Myocyte (in vitro differentiated cells): ENCODE measurements around the gene SOX6. TPM values are rescaled to one million over a fixed set of nuclear protein-coding genes. Genes with fewer than 3 reads are reported as not detected.
"Not testable (repeated sequence)": the region's sequence is repeated elsewhere in the genome, so short reads cannot be mapped to it uniquely, and the experiment has no call there.

ENCODE experiments used
- DNase-seq: peaks from one replicate; pipeline ENCODE4 v3.0.0-alpha.2; 2012; ENCODE audit warnings: low read depth
- total RNA-seq: library from RNA; depleted of rRNA; stranded (reverse); fragments of >200 nt; gene quantifications from 2 replicates; pipeline ENCODE4 v1.2.3, GENCODE V29; 2014

Gene SOX6
- total RNA-seq, 1 donor from 2014 or later = 1.1 TPM

DNA sequence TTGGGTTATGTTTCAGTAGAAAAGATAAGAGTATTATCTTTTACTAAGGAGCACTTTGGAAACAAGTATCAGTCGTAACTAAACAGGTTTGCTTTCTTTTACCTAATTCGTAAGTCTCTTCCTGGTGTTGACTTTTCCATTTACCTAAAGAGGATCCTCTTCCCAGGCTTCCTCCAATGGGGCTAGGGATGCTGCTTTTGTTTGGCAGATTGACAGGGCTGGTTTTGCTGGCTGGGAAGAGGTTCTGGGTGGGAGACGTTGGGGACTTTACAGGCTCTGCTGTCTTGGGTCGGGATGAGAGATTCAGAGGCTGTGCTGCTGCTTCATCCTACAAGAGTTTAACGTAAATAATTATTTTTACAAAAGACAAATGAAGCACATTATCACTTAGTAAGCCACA lies 306.7 kb downstream of the SOX6 start:
- no peak for DNase-seq

- no peak for DNase-seq
Observed at GRCh38 chr11:16047073-16047472, 309.3 kb downstream of the SOX6 start.

DNA sequence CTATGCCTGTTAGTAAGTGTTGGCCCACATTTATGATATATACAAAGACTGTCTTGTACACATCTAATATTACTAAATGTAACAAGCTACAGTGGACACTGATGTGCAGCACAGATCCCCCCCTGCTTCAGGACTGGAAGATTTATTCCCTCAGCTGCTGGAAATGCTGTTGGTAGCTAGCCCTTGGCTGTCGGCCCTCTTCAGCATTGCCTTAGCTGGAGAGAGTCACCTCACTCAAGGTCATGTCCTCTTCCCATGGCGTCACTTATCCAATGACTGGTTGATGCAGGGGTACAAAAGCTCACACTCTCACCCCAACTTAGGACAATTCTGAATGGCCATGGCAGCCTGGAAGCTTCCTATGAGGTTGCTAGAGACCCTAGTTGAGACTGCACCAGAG lies 312.7 kb downstream of the SOX6 start:
- DNase-seq = no peak

DNA sequence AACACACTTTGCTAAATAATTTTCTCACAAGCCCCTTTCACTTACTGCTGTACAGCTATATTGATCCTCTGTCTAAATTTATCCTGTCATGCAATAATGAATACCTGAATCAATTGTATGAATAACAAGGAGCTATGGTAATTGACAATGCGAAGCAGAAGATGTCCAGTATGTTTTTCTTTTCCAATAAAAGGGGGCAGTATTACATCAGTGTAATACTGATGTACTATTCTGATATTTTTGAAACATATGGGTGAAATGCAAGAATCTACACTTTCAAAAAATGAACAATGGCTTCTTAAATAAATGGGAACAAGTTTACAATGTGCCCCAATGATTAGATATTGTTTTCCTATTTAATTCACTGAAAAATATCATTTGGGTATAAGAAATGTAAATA lies 315.1 kb downstream of the SOX6 start:
- no peak for DNase-seq

GRCh38 chr11:16040151-16040550 lies 316.2 kb downstream of the SOX6 start:
- DNase-seq = no peak

DNA sequence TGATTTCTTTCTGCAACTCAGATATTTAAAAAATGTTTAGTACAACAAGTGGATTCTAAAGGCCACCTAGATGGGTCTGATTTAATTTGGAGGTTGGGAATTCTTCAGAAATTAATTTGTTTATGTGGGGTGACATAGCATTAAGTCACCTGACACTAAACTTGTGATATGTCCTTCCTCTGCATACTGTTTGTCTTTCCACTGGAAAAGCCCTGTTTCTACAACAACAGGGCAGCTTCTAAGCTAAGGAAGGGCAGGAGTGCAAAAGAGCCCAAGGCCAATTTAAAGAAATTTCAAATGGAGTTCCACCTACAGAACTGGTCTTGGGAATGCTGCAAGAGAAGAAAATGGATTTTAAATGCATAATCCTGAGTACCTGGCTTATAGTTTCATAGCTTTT lies 319.2 kb downstream of the SOX6 start:
- DNase-seq = no peak

- no peak for DNase-seq
Observed at GRCh38 chr11:16036218-16036617, 320.1 kb downstream of the SOX6 start.

- no peak for DNase-seq
Observed at GRCh38 chr11:16034074-16034473, 322.3 kb downstream of the SOX6 start.

DNA sequence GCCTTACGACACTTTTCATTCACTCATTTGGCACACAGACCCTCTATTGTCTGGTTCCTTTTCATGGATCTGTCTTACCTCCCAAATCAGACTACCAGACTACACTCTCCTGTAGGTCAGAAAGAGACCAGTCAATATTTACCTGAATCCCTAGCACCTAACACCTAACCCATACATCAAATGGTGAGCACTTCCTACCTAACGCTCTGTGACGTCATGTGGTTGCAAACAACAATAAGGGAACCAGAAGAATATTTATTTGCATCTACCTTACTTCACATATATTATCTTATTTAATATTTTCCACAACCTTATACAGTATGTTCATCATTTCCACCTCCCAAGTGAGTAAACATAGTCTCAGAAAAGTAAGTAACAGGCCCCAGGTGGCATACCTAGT lies 323.4 kb downstream of the SOX6 start:
- DNase-seq = no peak

DNA sequence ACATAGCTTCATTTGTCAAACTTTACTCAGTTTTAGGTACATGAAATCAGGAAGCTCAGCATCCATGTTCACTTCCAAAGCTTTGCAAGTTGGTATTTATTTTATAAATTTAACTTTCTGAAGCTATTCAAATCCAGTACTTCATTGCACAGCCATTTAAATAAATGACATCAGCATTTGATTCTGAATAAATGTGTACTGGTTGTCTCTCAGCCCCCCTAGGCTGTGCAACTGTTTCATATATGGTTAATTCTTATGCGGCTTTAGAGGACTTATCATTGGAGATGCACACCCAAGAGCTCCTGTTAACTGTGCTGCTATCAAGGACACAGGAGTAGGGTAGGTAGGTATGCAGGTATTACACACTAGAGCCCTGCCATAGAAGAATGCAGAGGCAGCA lies 325.1 kb downstream of the SOX6 start:
- DNase-seq = no peak

- no peak for DNase-seq
Observed at GRCh38 chr11:16030664-16031063, 325.7 kb downstream of the SOX6 start.

GRCh38 chr11:16029151-16029550 lies 327.2 kb downstream of the SOX6 start:
- DNase-seq = not testable (repeated sequence)

DNA sequence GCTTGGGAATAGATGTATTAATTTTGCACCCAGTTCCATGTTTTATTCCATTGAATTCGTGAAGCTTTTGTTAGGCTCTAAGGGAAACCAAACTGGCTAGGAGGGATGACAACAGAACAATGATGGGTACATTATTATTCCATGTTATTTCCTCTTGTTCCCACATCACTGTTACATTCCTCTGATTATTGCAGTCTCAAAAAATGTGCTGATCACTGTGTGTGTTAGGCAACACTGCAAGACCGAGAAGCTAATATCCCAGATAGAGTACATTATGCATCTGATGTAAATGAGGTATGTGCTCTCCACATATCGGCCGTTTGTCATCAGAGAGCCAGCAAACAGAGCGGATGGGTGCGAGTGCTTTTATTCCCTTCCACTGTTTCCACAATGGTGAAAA lies 327.9 kb downstream of the SOX6 start:
- DNase-seq = no peak

- no peak for DNase-seq
Observed at GRCh38 chr11:16027621-16028020, 328.7 kb downstream of the SOX6 start.

- no peak for DNase-seq
Observed at GRCh38 chr11:16026849-16027248, 329.5 kb downstream of the SOX6 start.

- DNase-seq = no peak
Observed at GRCh38 chr11:16018931-16019330, 337.4 kb downstream of the SOX6 start.

DNA sequence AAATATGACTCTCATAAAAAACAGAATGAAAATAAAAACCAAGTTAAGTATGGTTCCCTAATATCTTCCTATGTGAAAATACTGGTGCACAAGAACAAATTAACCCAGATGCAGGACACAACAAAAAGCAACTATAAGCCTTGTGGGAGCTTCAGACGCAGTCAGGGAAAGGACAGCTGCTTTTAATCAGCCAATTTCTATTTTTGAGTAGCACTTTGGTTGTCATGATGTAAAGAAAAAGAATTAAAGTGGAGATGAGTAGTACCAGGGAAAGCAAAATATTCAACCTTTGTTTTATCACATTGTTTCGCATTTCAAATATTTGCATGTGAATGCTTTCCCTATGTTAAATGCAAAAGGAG lies 339.9 kb downstream of the SOX6 start:
- no peak for DNase-seq

- no peak for DNase-seq
Observed at GRCh38 chr11:16015741-16016467, 340.4 kb downstream of the SOX6 start.

GRCh38 chr11:16013649-16014275 lies 342.6 kb downstream of the SOX6 start:
- DNase-seq = no peak

- no peak for DNase-seq
Observed at GRCh38 chr11:16013242-16013641, 343.1 kb downstream of the SOX6 start.

- DNase-seq = peak; percentile 36
Observed at GRCh38 chr11:16012125-16012751, 344.1 kb downstream of the SOX6 start.

- peak; percentile 13 for DNase-seq
Observed at GRCh38 chr11:16011396-16011795, 344.9 kb downstream of the SOX6 start.

DNA sequence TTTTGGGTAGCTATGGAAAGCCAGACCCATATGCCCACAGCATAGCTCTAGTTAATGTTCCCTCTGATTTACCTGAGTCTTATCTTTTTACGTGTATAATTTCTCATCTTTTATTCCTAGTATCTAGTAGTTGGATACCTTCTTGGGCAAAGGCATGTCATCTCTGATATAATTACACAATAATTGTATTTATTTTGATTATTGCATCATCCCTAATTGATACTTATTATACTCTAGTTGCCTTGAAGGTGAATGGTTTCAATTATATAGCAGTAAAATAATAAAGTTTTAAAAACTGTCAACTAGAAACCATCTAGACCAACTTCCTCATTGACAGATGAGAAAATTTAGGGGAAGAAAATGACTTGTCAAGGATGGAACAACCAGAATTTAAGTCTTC lies 347.3 kb downstream of the SOX6 start:
- no peak for DNase-seq
